HG03060 (cell line): ENCODE data around the gene TAF5L.
"Not testable (repeated sequence)": the region's sequence is repeated elsewhere in the genome, so short reads cannot be mapped to it uniquely, and the experiment has no call there.

ENCODE experiments used
- ATAC-seq: cut with Tn5 transposase; IDR thresholded peaks from one replicate; pipeline ENCODE4 v1.9.1; 2021; ENCODE audit warnings: low read depth, moderate number of reproducible peaks; ENCODE audit not compliant: unreplicated experiment

TAF5L gene

DNA sequence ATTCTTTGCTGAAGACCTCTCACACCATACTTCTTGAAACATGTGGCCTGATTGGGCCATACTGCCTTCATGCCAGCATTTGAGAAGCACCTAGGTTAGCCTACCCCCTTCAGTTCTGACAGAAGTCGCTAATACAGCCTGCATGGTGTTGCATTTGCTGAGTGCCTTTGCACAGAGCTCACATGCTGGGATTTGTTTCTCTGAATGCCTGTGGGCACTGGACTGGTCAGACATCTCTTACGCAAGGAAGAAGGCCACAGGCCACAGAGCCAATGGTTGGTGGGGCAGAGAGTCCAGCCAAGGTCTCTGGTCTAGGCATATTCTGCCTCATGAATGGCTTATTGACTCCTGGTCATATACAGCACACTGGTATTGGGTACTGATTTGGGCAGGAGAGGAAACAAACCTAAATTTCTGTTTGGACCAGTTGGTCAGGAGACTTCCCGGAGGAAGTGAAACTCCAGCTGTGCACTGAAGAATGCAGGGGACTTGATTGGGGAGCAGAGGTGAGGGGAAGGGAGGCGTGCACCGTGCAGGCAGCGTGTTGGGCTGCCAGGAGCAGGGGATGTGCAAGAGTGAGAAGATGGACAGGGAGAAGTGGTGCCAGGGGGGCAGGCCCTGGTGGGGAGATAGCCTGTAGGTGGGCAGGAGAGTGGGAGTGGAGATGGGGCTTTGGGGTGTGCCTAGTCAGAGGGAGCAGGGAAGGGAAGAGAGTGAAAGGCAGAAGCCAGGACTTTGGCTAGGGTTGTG is 18.2 kb upstream of the TAF5L start:
- ATAC-seq: no peak

GRCh38 chr1:229642970-229643369 is 17.0 kb upstream of the TAF5L start:
- no peak for ATAC-seq

- no peak for ATAC-seq
Observed at GRCh38 chr1:229642376-229642775, 16.5 kb upstream of the TAF5L start.

DNA sequence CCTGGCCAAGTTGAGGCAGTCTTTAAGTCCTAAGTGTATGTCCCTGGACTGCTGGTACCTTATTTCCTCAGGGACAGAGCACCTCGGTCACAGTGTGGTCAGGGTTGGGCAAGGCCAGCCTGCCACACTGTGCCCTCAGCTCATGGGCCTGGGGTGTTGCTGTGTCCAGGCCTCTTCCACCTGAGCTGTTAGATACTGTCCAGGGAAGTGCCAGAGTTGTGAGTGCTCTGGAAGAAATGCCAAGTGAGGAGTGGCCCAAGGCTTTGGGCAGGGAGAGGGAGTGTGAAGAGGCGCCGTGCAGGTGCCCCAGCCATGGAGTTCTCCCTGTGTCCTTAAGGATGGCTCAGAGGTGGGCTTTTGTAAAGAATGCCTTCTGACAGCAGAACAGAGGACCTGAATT is 15.4 kb upstream of the TAF5L start:
- ATAC-seq: no peak

- no peak for ATAC-seq
Observed at GRCh38 chr1:229640455-229640854, 14.5 kb upstream of the TAF5L start.

DNA sequence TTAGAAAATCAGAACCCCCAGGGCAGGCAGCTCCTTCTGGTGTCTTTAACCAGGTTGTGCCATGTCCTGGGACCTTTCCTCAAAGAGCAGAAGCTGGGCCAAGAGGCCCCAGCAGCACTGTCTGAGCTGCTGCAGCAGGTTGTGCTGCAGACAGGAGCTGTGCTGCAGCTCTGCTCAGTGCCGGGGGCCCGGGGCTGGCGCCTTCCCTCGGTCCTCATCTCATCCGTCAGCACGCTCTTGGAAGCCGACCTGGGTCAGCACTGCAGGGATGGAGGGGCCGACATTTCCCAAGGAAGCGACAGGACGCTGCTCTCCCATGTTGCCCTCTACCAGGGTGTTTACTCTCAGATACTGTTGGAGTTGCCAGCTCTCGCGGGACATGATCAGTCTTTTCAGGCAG is 11.8 kb upstream of the TAF5L start:
- ATAC-seq: no peak

GRCh38 chr1:229636042-229636441 is 10.1 kb upstream of the TAF5L start:
- ATAC-seq: no peak

DNA sequence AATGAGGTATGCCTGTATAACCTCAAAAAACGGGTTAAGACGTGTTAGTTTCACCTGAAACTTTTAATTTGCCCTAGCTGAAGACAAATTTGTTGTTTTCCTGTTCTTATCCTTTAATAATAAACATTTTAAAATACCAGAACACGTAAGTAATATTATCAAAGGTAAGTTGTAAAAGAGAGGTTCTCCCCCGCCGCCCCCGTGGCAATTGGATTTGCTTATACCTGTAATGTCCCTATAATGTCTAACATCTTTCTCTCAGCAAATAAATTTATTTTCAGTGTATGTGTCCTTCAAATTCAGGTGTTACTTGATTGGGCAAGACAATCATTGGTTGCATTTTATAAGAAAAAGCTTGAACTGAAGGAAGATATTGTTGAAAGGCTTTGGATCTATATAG is 6.0 kb upstream of the TAF5L start:
- no peak for ATAC-seq

GRCh38 chr1:229631148-229631547 is 5.2 kb upstream of the TAF5L start:
- ATAC-seq: no peak

- no peak for ATAC-seq
Observed at GRCh38 chr1:229629261-229629660, 3.3 kb upstream of the TAF5L start.

DNA sequence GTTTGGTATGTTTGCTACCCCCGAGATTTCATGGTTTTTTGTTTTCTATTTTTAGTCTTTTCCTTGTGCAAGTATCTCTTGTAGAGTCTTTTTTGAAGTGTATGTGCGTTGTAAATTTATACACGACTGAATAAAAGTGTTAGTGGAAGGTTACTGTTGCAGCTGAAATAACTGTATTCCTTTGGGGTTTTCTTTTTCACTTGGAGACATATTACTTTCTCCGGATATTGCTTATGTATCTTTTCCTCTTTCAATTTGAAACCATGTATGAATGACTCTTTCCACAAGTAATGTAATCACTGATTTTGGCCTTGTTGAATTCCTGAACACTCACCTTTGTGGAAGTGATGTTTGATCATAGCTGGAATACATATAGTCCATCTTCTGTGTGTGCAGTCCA is 1.1 kb upstream of the TAF5L start:
- ATAC-seq: no peak

- ATAC-seq: no peak
Observed at GRCh38 chr1:229625071-229625914, 629 bp downstream of the TAF5L start.

GRCh38 chr1:229624521-229625070 is 1.3 kb downstream of the TAF5L start:
- ATAC-seq: no peak

- ATAC-seq: no peak
Observed at GRCh38 chr1:229623838-229624237, 2.1 kb downstream of the TAF5L start.

- ATAC-seq: no peak
Observed at GRCh38 chr1:229623225-229623624, 2.7 kb downstream of the TAF5L start.

- not testable (repeated sequence) for ATAC-seq
Observed at GRCh38 chr1:229622641-229623120, 3.2 kb downstream of the TAF5L start.

- no peak for ATAC-seq
Observed at GRCh38 chr1:229621663-229622062, 4.3 kb downstream of the TAF5L start.

- no peak for ATAC-seq
Observed at GRCh38 chr1:229620876-229621275, 5.0 kb downstream of the TAF5L start.

DNA sequence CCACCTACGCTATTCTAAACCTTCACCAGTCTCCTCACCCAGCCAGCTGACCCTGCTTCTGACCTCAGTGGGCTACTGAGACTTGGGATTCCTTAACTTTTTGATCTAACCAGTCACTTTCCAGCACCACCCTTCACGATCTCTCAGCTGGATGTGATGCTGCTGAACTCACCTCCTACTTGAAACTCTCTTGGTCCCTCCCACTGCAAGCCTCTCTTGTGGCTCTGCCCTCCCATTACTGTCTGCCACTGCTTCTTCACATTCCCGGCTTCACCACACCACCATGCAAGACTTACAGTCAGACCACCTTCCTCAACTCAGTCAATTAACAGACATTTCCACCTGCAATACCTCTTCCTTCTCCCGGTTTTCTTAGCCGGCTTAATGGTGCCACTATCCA is 6.3 kb downstream of the TAF5L start:
- ATAC-seq: no peak

DNA sequence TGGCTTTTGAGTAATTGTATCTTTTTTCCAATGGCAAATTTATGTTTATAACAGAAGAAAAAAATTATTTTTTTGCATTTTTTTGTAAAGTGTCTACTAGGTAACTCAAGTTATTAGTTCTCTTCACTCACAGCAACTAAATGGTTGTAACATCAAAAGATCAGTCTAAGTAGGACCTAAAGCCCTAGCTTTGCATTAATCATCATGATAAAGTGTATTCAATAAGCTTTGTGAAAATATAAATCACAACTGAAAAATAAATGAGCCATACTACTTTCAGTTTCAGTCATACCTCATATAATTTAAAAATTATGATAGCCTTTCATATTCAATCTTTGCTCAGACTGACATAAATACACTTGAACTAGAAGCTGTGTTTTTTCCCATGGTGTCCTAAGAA is 6.9 kb downstream of the TAF5L start:
- ATAC-seq: no peak

GRCh38 chr1:229617351-229618100 is 8.4 kb downstream of the TAF5L start:
- ATAC-seq: no peak
